ENCODE data around the gene RBMS2.

The RBMS2 gene

GRCh38 chr12:56636675-56637540 is 115.3 kb downstream of the RBMS2 start:
- peak; percentile 92 for DNase-seq (ENCODE audit: low spot score)

GRCh38 chr12:56637621-56638020 is 116.0 kb downstream of the RBMS2 start:
- TF ChIP-seq CTCF (IDR thresholded peaks at IDR 0.05; ENCODE audit: extremely low read depth, missing control alignments): no peak
- no peak for DNase-seq (ENCODE audit: low spot score)

More at GRCh38 chr12:56636675-56637540, 115.3 kb downstream of the RBMS2 start:
- TF ChIP-seq CTCF (IDR thresholded peaks at IDR 0.05; ENCODE audit: extremely low read depth, missing control alignments): peak; percentile 69

- no peak for TF ChIP-seq CTCF (IDR thresholded peaks at IDR 0.05; ENCODE audit: extremely low read depth, missing control alignments)
- no peak for DNase-seq (ENCODE audit: low spot score)
Observed at GRCh38 chr12:56641219-56641618, 119.6 kb downstream of the RBMS2 start.

GRCh38 chr12:56644654-56645053 is 123.0 kb downstream of the RBMS2 start:
- no peak for DNase-seq (ENCODE audit: low spot score)
- no peak for TF ChIP-seq CTCF (IDR thresholded peaks at IDR 0.05; ENCODE audit: extremely low read depth, missing control alignments)

GRCh38 chr12:56645201-56645716 is 123.6 kb downstream of the RBMS2 start:
- no peak for TF ChIP-seq CTCF (IDR thresholded peaks at IDR 0.05; ENCODE audit: extremely low read depth, missing control alignments)
- no peak for DNase-seq (ENCODE audit: low spot score)

Measured in GM20000 (cell line).